Esophagus squamous epithelium (tissue), 5 donors: Measurements from ENCODE around the gene SEPTIN10. TPM values are rescaled to one million over a fixed set of nuclear protein-coding genes. Genes with fewer than 3 reads are reported as not detected.
A peak's percentile ranks its signal among the peaks of the same experiment; 100 is the strongest.

ENCODE experiments used
- DNase-seq: peaks from one replicate; lab custom pipeline; 2025; lab: John Stamatoyannopoulos, UW
- H3K27ac ChIP-seq, 4 donors: fragments of 200-600 bp; sonication (generic); one replicate each; pipeline ENCODE4 v1.5.1; 2016 to 2019; ENCODE audit warnings: mild to moderate bottlenecking in 1 of 4
- H3K27me3 ChIP-seq, 4 donors: fragments of 200-600 bp; sonication (generic); 1 replicate in 3 of 4; 2 replicates in 1 of 4; pipeline versions ENCODE4 v1.5.1 to v1.6.0; 2017 to 2021; ENCODE audit warnings: antibody characterized with exemption in 1 of 4
- H3K36me3 ChIP-seq, 3 donors: fragments of 200-600 bp; sonication (generic); one replicate each; pipeline ENCODE4 v1.5.1; 2016 to 2019
- H3K4me1 ChIP-seq, 3 donors: fragments of 200-600 bp; sonication (generic); one replicate each; pipeline ENCODE4 v1.5.1; 2017 to 2019
- H3K4me3 ChIP-seq, 4 donors: fragments of 200-600 bp; sonication (generic); 1 replicate in 3 of 4; 2 replicates in 1 of 4; pipeline ENCODE4 v1.5.1; 2016 to 2019; ENCODE audit warnings: mild to moderate bottlenecking in 2 of 4, moderate library complexity in 1 of 4
- H3K9me3 ChIP-seq, 3 donors: fragments of 200-600 bp; sonication (generic); one replicate each; pipeline ENCODE4 v1.5.1; 2016 to 2019
- POLR2A ChIP-seq, 4 donors: fragments of 450-650 bp; IDR thresholded peaks; one replicate each; pipeline ENCODE4 v1.6.1; 2017; ENCODE audit warnings: antibody characterized with exemption in 4 of 4, mild to moderate bottlenecking in 4 of 4, moderate library complexity in 3 of 4
- WGBS, 2 donors: methylation state at CpG; one replicate each; pipeline ENCODE4 v1.1.5; 2018; 5-methylcytosine and 5-hydroxymethylcytosine counted together
- intact Hi-C: fragments of 100-400 bp; cut with DNase I; formaldehyde crosslinking; loops from one replicate; pipeline ENCODE4 v1.15.0; 2022
- total RNA-seq, 4 donors: library from RNA; depleted of rRNA; stranded (reverse); fragments of >200 nt; gene quantifications; one replicate each; pipeline ENCODE4 v1.1.0, GENCODE V29; 2016
- TF ChIP-seq, protein P1 (sequence below), 6 experiments: fragments of 450-650 bp in 4 of 6; fragments of 200-600 bp in 2 of 6; sonication (generic) in 2 of 6; IDR thresholded peaks; one replicate each; pipeline ENCODE4 v1.5.1; 2016 to 2019; ENCODE audit warnings: antibody characterized with exemption in 6 of 6, mild to moderate bottlenecking in 4 of 6, moderate library complexity in 4 of 6
- donor health status: DM: yes; HTN: yes; CAD: no.

The SEPTIN10 gene
- total RNA-seq, 4 donors from 2014 or later = 83.6 to 132 (median 86.4) TPM

DNA sequence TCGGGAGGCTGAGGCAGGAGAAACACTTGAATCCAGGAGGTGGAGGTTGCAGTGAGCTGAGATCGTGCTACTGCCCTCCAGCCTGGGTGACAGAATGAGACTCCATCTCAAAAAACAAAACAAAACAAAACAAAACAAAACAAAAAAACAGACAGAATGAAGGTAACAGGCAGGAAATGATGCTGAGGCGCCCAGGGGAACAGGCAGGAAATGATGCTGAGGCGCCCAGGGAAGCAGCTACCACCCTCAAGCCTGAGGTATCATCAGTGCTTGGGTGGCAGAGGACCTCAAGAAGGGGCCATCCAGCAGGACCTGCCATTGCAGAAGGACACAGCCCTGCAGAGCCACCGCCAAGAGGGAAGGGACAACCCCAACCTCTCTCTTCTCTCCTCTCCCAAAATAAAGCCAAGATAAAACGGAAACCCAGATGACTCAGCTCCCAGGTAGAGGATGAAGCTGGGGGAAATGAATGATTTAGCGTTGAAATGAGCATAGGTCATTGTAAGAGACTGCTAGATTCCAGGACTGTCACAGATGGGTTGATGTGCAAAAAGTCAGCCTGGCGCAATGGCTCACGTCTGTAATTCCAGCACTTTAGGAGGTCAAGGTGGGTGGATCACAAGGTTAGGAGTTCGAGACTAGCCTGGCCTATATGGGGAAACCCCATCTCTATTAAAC lies 19.7 kb upstream of the SEPTIN10 start:
- Histone ChIP-seq H3K27me3 (no peaks in the 10 kb centered on the region), H3K9me3 (no peaks in the 10 kb centered on the region), H3K27ac (no peak overlapping the region), H3K36me3 (no peaks in the 10 kb centered on the region), H3K4me3 (no peak overlapping the region), H3K4me1 (peaks cover 0 to 36% (median 5%) of the 10 kb centered on the region in 3 donors)
- DNase-seq = no peak
- WGBS, 2 donors = 79 to 83% methylated on average over 10 of the region's 10 CpGs
- TF ChIP-seq, protein P1, sequence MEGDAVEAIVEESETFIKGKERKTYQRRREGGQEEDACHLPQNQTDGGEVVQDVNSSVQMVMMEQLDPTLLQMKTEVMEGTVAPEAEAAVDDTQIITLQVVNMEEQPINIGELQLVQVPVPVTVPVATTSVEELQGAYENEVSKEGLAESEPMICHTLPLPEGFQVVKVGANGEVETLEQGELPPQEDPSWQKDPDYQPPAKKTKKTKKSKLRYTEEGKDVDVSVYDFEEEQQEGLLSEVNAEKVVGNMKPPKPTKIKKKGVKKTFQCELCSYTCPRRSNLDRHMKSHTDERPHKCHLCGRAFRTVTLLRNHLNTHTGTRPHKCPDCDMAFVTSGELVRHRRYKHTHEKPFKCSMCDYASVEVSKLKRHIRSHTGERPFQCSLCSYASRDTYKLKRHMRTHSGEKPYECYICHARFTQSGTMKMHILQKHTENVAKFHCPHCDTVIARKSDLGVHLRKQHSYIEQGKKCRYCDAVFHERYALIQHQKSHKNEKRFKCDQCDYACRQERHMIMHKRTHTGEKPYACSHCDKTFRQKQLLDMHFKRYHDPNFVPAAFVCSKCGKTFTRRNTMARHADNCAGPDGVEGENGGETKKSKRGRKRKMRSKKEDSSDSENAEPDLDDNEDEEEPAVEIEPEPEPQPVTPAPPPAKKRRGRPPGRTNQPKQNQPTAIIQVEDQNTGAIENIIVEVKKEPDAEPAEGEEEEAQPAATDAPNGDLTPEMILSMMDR (IDR thresholded peaks at IDR 0.05) = no peak
- TF ChIP-seq POLR2A (IDR thresholded peaks at IDR 0.05) = no peak
- intact Hi-C loops = no loop called here

DNA sequence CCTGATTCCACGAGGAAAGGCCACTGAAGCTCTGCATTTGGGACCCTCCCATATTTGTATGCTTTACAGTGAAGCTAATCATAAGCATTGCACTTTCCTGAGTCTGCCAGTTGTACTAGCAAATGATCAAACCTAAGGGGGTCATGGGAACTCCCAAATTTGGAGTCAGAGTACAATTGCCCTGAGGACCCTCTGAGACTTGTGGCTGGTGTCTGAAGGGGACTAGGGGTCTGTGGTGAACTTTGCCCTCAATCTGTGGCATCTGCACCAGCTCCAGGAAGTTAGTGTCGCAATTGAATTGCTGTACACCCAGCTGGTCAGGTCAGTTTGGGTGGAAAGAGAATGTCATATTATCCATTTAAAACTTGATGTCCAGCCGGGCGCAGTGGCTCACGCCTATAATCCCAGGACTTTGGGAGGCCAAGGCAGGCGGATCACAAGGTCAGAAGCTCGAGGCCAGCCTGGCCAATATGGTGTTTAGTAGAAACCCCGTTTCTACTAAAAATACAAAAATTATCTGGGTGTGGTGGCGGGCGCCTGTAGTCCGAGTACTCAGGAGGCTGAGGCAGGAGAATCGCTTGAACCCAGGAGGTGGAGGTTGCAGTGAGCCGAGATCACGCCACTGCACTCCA lies 18.5 kb upstream of the SEPTIN10 start:
- Histone ChIP-seq H3K27ac (no peak overlapping the region), H3K4me1 (peaks cover 0 to 27% (median 0%) of the 10 kb centered on the region in 3 donors), H3K9me3 (no peaks in the 10 kb centered on the region), H3K4me3 (no peak overlapping the region), H3K27me3 (no peaks in the 10 kb centered on the region), H3K36me3 (no peaks in the 10 kb centered on the region)
- WGBS, 2 donors = 87 to 91% methylated on average over 10 to 14 of the region's 14 CpGs
- TF ChIP-seq POLR2A (IDR thresholded peaks at IDR 0.05) = no peak
- TF ChIP-seq, protein P1 (IDR thresholded peaks at IDR 0.05) = no peak
- no peak for DNase-seq
- intact Hi-C loops = no loop called here

DNA sequence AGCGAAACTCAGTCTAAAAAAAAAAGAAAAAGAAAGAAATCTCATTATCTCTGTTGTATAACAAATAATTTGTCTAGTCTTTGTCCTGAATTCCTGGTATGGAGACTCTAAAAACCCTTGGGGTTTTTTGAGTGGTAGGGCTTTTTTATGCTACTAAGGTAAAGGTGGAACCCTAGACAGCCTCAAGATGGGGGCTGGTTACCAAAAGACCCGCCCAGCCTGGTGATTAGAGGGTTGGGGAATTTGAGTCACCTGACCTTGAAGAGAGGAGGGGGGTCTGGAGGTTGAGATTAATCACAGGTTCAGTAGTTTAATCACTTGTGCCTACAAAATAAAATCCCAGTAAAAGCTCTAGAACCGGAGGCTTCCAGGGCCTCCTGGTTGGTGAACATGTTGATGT lies 18.0 kb upstream of the SEPTIN10 start:
- no peak overlapping the region for H3K27ac ChIP-seq
- no peaks in the 10 kb centered on the region for H3K27me3 ChIP-seq
- no peak overlapping the region for H3K4me3 ChIP-seq
- intact Hi-C loops = no loop called here
- TF ChIP-seq POLR2A (IDR thresholded peaks at IDR 0.05) = no peak
- TF ChIP-seq, protein P1 (IDR thresholded peaks at IDR 0.05) = no peak
- WGBS, 2 donors = 64 to 82% methylated on average over 3 of the region's 3 CpGs
- peaks cover 0 to 26% (median 0%) of the 10 kb centered on the region in 3 donors for H3K4me1 ChIP-seq
- no peak for DNase-seq
- no peaks in the 10 kb centered on the region for H3K9me3 ChIP-seq
- H3K36me3 ChIP-seq = no peaks in the 10 kb centered on the region

- intact Hi-C loops = no loop called here
- Histone ChIP-seq H3K9me3 (no peaks in the 10 kb centered on the region), H3K27ac (peak overlapping the region in 2 of 4 donors; percentile 10 to 52), H3K27me3 (no peaks in the 10 kb centered on the region), H3K4me1 (peaks cover 0 to 18% (median 0%) of the 10 kb centered on the region in 3 donors), H3K4me3 (no peak overlapping the region), H3K36me3 (no peaks in the 10 kb centered on the region)
- 85 to 86% methylated on average over 16 to 18 of the region's 19 CpGs for WGBS, 2 donors
- DNase-seq = no peak
- TF ChIP-seq, protein P1 (IDR thresholded peaks at IDR 0.05) = no peak
- no peak for TF ChIP-seq POLR2A (IDR thresholded peaks at IDR 0.05)
These were observed 17.0 kb upstream of the SEPTIN10 start for GRCh38 chr2:109630441-109631430.
